ENCODE data around the gene SCYL1. TPM values are rescaled to one million over a fixed set of nuclear protein-coding genes. Genes with fewer than 3 reads are reported as not detected.

The SCYL1 gene
- total RNA-seq, 6 donors from 2014 or later, result 64.0 to 120 (median 88.8) TPM

DNA sequence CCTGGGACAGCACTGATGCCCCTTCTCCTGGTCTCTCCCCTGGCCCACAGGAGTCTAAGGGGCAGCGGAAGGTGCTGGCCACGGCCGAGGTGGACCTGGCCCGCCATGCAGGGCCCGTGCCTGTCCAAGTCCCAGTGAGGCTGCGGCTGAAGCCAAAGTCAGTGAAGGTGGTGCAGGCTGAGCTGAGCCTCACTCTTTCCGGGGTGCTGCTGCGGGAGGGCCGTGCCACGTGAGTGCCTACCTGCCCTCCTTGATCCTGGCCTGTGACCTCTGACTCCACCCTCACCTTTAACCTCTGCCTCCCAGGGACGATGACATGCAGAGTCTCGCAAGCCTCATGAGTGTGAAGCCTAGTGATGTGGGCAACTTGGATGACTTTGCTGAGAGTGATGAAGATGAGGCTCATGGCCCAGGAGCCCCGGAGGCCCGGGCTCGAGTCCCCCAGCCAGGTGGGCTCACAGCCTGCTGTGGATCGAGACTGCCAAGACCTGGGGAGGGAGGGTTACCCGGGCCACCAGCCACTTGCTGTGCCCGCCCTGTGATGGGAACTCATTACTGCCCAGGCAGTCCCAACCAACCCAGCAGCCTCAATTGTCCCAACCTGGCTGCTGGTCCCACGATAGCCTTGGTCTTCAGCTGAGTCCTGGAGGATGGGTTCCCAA lies 55.3 kb downstream of the SCYL1 start:
- Histone ChIP-seq H3K36me3 (peaks cover 0 to 62% (median 44%) of the 10 kb centered on the region in 4 donors), H3K27me3 (no peaks in the 10 kb centered on the region), H3K4me3 (no peak overlapping the region), H3K27ac (no peak overlapping the region), H3K4me1 (peaks cover 24 to 36% (median 33%) of the 10 kb centered on the region in 4 donors), H3K9me3 (no peaks in the 10 kb centered on the region)
- ATAC-seq (ENCODE audit: low FRiP score in 2 of 2) (no peak), DNase-seq (peak in 1 of 2 donors; percentile 64)
- 94 to 97% methylated on average over 13 to 19 of the region's 19 CpGs for WGBS, 2 donors
- TF ChIP-seq EP300 (IDR thresholded peaks at IDR 0.05) (no peak), POLR2AphosphoS5 (IDR thresholded peaks at IDR 0.05) (no peak), POLR2A (IDR thresholded peaks at IDR 0.05) (no peak)
- TF ChIP-seq, protein P1, sequence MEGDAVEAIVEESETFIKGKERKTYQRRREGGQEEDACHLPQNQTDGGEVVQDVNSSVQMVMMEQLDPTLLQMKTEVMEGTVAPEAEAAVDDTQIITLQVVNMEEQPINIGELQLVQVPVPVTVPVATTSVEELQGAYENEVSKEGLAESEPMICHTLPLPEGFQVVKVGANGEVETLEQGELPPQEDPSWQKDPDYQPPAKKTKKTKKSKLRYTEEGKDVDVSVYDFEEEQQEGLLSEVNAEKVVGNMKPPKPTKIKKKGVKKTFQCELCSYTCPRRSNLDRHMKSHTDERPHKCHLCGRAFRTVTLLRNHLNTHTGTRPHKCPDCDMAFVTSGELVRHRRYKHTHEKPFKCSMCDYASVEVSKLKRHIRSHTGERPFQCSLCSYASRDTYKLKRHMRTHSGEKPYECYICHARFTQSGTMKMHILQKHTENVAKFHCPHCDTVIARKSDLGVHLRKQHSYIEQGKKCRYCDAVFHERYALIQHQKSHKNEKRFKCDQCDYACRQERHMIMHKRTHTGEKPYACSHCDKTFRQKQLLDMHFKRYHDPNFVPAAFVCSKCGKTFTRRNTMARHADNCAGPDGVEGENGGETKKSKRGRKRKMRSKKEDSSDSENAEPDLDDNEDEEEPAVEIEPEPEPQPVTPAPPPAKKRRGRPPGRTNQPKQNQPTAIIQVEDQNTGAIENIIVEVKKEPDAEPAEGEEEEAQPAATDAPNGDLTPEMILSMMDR (IDR thresholded peaks at IDR 0.05), result no peak

DNA sequence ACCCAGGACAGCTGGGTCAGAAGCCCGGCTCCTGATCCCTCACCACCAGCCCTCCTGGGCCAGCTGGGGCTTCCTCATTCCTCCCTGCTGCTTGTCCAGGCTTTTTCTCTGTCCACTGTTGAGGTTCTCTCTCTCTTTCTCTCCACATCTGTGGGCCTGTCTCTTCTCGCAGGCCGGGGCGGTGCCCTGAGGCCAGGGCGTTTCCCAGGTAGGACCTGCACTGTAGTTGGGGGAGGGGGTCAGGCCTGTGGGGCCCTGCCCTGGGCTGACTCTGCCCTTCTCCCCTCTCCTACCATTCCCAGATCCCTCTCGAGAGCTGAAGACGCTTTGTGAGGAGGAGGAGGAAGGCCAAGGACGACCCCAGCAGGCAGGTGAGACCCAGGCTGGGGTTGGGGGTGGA lies 55.9 kb downstream of the SCYL1 start:
- Histone ChIP-seq H3K4me1 (peaks cover 21 to 32% (median 30%) of the 10 kb centered on the region in 4 donors), H3K36me3 (peaks cover 0 to 66% (median 49%) of the 10 kb centered on the region in 4 donors), H3K9me3 (no peaks in the 10 kb centered on the region), H3K27ac (no peak overlapping the region), H3K27me3 (no peaks in the 10 kb centered on the region), H3K4me3 (no peak overlapping the region)
- peak in 1 of 2 donors; percentile 56 for DNase-seq
- WGBS, 2 donors, result 95 to 98% methylated on average over 5 to 8 of the region's 8 CpGs
- TF ChIP-seq POLR2A (IDR thresholded peaks at IDR 0.05) (no peak), EP300 (IDR thresholded peaks at IDR 0.05) (no peak), POLR2AphosphoS5 (IDR thresholded peaks at IDR 0.05) (no peak)
- TF ChIP-seq, protein P1 (IDR thresholded peaks at IDR 0.05), result no peak
- no peak for ATAC-seq (ENCODE audit: low FRiP score in 2 of 2)

DNA sequence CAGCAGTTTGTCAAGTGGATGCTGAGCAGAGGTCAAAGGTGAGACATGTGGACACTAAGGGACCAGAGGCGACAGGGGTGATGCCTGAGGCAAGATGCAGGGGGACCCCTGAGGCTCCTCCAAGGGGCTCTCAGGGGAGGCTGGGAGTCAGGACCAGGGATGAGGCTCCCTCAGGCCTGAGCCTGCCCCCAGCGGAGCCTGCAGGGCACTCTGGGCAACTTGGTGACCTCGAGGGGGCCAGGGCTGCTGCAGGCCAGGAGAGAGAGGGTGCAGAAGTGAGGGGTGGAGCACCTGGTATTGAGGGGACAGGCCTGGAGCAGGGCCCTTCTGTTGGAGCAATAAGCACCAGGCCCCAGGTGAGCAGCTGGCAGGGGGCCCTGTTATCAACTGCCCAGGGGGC lies 57.0 kb downstream of the SCYL1 start:
- DNase-seq, result no peak
- ATAC-seq (ENCODE audit: low FRiP score in 2 of 2), result no peak
- Histone ChIP-seq H3K36me3 (peaks cover 0 to 78% (median 52%) of the 10 kb centered on the region in 4 donors), H3K9me3 (no peaks in the 10 kb centered on the region), H3K27ac (peak overlapping the region in 1 of 4 donors; percentile 14), H3K4me3 (no peak overlapping the region), H3K27me3 (no peaks in the 10 kb centered on the region), H3K4me1 (peaks cover 20 to 34% (median 28%) of the 10 kb centered on the region in 4 donors)
- TF ChIP-seq POLR2A (IDR thresholded peaks at IDR 0.05) (no peak), POLR2AphosphoS5 (IDR thresholded peaks at IDR 0.05) (no peak), EP300 (IDR thresholded peaks at IDR 0.05) (no peak)
- TF ChIP-seq, protein P1 (IDR thresholded peaks at IDR 0.05), result no peak
- WGBS, 2 donors, result 95 to 100% methylated on average over 3 of the region's 3 CpGs

DNA sequence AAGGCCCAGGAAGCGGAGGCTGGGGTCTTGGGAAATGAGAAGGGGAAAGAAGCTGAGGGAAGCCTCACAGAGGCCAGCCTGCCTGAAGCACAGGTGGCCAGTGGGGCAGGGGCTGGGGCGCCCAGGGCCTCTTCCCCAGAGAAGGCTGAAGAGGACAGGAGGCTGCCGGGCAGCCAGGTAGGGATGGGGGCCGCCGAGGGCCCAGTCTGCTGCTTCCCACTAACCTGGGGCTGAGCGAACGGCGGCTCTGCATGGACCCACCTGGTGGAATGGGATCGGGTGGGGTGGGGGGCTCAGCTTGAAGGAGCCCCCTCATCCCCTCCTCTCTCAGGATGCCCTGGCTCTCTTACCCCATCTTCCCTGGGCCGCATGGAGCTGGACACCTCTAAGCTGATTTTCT lies 58.7 kb downstream of the SCYL1 start:
- Histone ChIP-seq H3K4me3 (no peak overlapping the region), H3K9me3 (no peaks in the 10 kb centered on the region), H3K27ac (no peak overlapping the region), H3K27me3 (no peaks in the 10 kb centered on the region), H3K36me3 (peaks cover 0 to 79% (median 52%) of the 10 kb centered on the region in 4 donors), H3K4me1 (peaks cover 19 to 33% (median 27%) of the 10 kb centered on the region in 4 donors)
- 86 to 99% methylated on average over 4 to 10 of the region's 10 CpGs for WGBS, 2 donors
- TF ChIP-seq POLR2A (IDR thresholded peaks at IDR 0.05) (no peak), POLR2AphosphoS5 (IDR thresholded peaks at IDR 0.05) (no peak), EP300 (IDR thresholded peaks at IDR 0.05) (no peak)
- TF ChIP-seq, protein P1 (IDR thresholded peaks at IDR 0.05), result no peak
- peak in 1 of 2 donors; percentile 61 for DNase-seq
- no peak for ATAC-seq (ENCODE audit: low FRiP score in 2 of 2)

DNA sequence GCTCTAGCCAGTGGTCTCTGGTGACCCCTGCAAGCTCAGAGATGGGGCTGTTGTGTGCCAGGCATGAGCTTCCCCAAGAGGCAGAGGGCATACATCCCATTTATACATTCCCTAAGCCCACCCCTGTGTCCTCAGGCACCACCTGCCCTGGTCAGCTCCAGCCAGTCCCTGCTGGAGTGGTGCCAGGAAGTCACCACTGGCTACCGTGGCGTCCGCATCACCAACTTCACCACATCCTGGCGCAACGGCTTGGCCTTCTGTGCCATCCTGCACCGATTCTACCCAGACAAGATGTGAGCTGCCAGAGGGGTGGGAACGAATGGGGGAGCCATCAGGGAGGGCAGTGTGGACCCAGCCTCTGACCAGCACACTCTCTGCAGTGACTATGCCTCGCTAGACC lies 59.2 kb downstream of the SCYL1 start:
- no peak for TF ChIP-seq EP300 (IDR thresholded peaks at IDR 0.05)
- no peak for TF ChIP-seq POLR2A (IDR thresholded peaks at IDR 0.05)
- no peak for TF ChIP-seq POLR2AphosphoS5 (IDR thresholded peaks at IDR 0.05)
- TF ChIP-seq, protein P1 (IDR thresholded peaks at IDR 0.05), result no peak
- WGBS, 2 donors, result 77 to 91% methylated on average over 2 to 8 of the region's 8 CpGs
- DNase-seq (no peak), ATAC-seq (ENCODE audit: low FRiP score in 2 of 2) (no peak)
- H3K27ac ChIP-seq, result no peak overlapping the region
- H3K4me1 ChIP-seq, result peaks cover 18 to 31% (median 27%) of the 10 kb centered on the region in 4 donors
- peaks cover 0 to 74% (median 52%) of the 10 kb centered on the region in 4 donors for H3K36me3 ChIP-seq
- no peaks in the 10 kb centered on the region for H3K9me3 ChIP-seq
- H3K27me3 ChIP-seq, result no peaks in the 10 kb centered on the region
- no peak overlapping the region for H3K4me3 ChIP-seq
